PC-3 (cell line): Measurements from ENCODE around the gene MGMT. TPM values are rescaled to one million over a fixed set of nuclear protein-coding genes. Genes with fewer than 3 reads are reported as not detected.

Experiments
- ATAC-seq: fragments of 200-7000 bp; cut with Tn5 transposase; 2 replicates; pipeline ENCODE4 v1.9.1; 2020; ENCODE audit warnings: mild to moderate bottlenecking, moderate library complexity
- BruUV-seq: library from RNA; stranded (reverse); fragments of 400-500 nt; replicated peaks from 2 replicates; lab custom pipeline; 2021; lab: Mats Ljungman, UMichigan
- CTCF ChIA-PET: fragments of 300-600 bp; sonication (Branson Sonifier 250); formaldehyde crosslinking; loops from one replicate; lab custom pipeline; 2022; ENCODE audit warnings: antibody characterized with exemption; lab: Charles Lee
- POLR2A ChIA-PET: fragments of 300-600 bp; sonication (Branson Sonifier 250); formaldehyde crosslinking; loops from one replicate; lab custom pipeline; 2022; ENCODE audit warnings: antibody characterized with exemption; ENCODE audit not compliant: unreplicated experiment; lab: Charles Lee
- DNase-seq: peaks from one replicate; pipeline ENCODE4 v3.0.0-alpha.2; 2015
- H2AFZ ChIP-seq: fragments of 300-600 bp; sonication (generic); 2 replicates; pipeline ENCODE4 v1.6.0; 2016; ENCODE audit warnings: antibody characterized with exemption, low read length
- H3F3A ChIP-seq: fragments of 300-600 bp; sonication (generic); one replicate; pipeline ENCODE4 v1.6.0; 2017; ENCODE audit warnings: antibody characterized with exemption, low read length, control low read depth, mild to moderate bottlenecking; ENCODE audit not compliant: unreplicated experiment
- H3K27ac ChIP-seq: fragments of 300-600 bp; sonication (generic); 2 replicates; pipeline ENCODE4 v1.5.1; 2016; ENCODE audit warnings: mild to moderate bottlenecking, low read length
- H3K27me3 ChIP-seq: fragments of 300-600 bp; sonication (generic); 2 replicates; pipeline ENCODE4 v1.6.1; 2016; ENCODE audit warnings: low read length, mixed read lengths
- H3K36me3 ChIP-seq: fragments of 300-600 bp; sonication (generic); 2 replicates; pipeline ENCODE4 v1.6.1; 2016; ENCODE audit warnings: low read depth, mixed run types, low read length, mixed read lengths
- H3K4me1 ChIP-seq: fragments of 300-600 bp; sonication (generic); 2 replicates; pipeline ENCODE4 v1.5.1; 2016; ENCODE audit warnings: low read length; ENCODE audit not compliant: insufficient read depth
- H3K4me2 ChIP-seq: fragments of 300-600 bp; sonication (generic); 2 replicates; pipeline ENCODE4 v1.6.0; 2016; ENCODE audit warnings: low read length
- H3K4me3 ChIP-seq: fragments of 300-600 bp; sonication (generic); 2 replicates; pipeline ENCODE4 v1.5.1; 2016; ENCODE audit warnings: mild to moderate bottlenecking, low read length, mixed read lengths
- H3K79me2 ChIP-seq: fragments of 300-600 bp; sonication (generic); 2 replicates; pipeline ENCODE4 v1.6.1; 2017; ENCODE audit warnings: low read length, mixed read lengths
- H3K9ac ChIP-seq: fragments of 300-600 bp; sonication (generic); 2 replicates; pipeline ENCODE4 v1.6.0; 2016; ENCODE audit warnings: mild to moderate bottlenecking, low read length
- H3K9me2 ChIP-seq: fragments of 300-600 bp; sonication (generic); replicated peaks from 2 replicates; pipeline ENCODE4 v1.6.1; 2016; ENCODE audit warnings: mixed run types, low read length, mixed read lengths
- H3K9me3 ChIP-seq: fragments of 300-600 bp; sonication (generic); 2 replicates; pipeline ENCODE4 v1.6.1; 2016; ENCODE audit warnings: low read length, mixed read lengths
- H4K20me1 ChIP-seq: fragments of 300-600 bp; sonication (generic); 2 replicates; pipeline ENCODE4 v1.6.1; 2016; ENCODE audit warnings: low read length, mixed read lengths
- CTCF ChIP-seq: fragments of 300-600 bp; sonication (generic); conservative IDR thresholded peaks from 2 replicates; pipeline ENCODE4 v1.5.1; 2017; ENCODE audit warnings: antibody characterized with exemption, low read depth, mild to moderate bottlenecking, low read length
- EZH2 ChIP-seq: fragments of 300-600 bp; sonication (generic); IDR thresholded peaks from one replicate; pipeline ENCODE4 v1.6.1; 2017; ENCODE audit warnings: antibody characterized with exemption, mild to moderate bottlenecking, low read length; ENCODE audit not compliant: unreplicated experiment
- EZH2phosphoT487 ChIP-seq: fragments of 300-600 bp; sonication (generic); IDR thresholded peaks from 2 replicates; pipeline ENCODE4 v1.6.1; 2018; ENCODE audit warnings: mild to moderate bottlenecking, antibody characterized with exemption, low read length, borderline replicate concordance
- intact Hi-C: fragments of 100-400 bp; cut with micrococcal nuclease; formaldehyde crosslinking; loops from 2 replicates; pipeline ENCODE4 v1.9.0; 2023
- total RNA-seq: library from RNA; depleted of rRNA; stranded (reverse); fragments of >200 nt; gene quantifications from 2 replicates; pipeline ENCODE4 v1.2.3, GENCODE V29; 2014

MGMT gene
- total RNA-seq, 1 experiment from 2014 or later = 19.8 TPM

- Histone ChIP-seq H3K4me1 (no peaks in the 10 kb centered on the region), H3K36me3 (no peaks in the 10 kb centered on the region), H3F3A (no peaks in the 10 kb centered on the region), H4K20me1 (no peaks in the 10 kb centered on the region), H3K9me2 (no peaks in the 10 kb centered on the region), H3K79me2 (no peaks in the 10 kb centered on the region), H3K4me2 (no peak overlapping the region), H3K9ac (no peak overlapping the region), H3K4me3 (no peak overlapping the region), H2AFZ (no peak overlapping the region), H3K27ac (no peak overlapping the region), H3K27me3 (no peaks in the 10 kb centered on the region), H3K9me3 (no peaks in the 10 kb centered on the region)
- no peak for DNase-seq
- ATAC-seq = no peak
- ChIA-PET CTCF (no interaction called here), POLR2A (no interaction called here)
- TF ChIP-seq CTCF (no peak), EZH2phosphoT487 (no peak), EZH2 (no peak)
- BruUV-seq = no TSS peak
- intact Hi-C loops = no loop called here
These were observed 5.9 kb downstream of the MGMT start for GRCh38 chr10:129472696-129473555.

GRCh38 chr10:129474642-129475041 is 7.6 kb downstream of the MGMT start:
- no peak overlapping the region for H3K9ac ChIP-seq
- no peaks in the 10 kb centered on the region for H3K36me3 ChIP-seq
- no peak overlapping the region for H3K27ac ChIP-seq
- no peak overlapping the region for H2AFZ ChIP-seq
- no peak overlapping the region for H3K4me3 ChIP-seq
- no peaks in the 10 kb centered on the region for H3F3A ChIP-seq
- no peaks in the 10 kb centered on the region for H3K27me3 ChIP-seq
- H3K4me1 ChIP-seq = no peaks in the 10 kb centered on the region
- no peaks in the 10 kb centered on the region for H3K79me2 ChIP-seq
- no peaks in the 10 kb centered on the region for H3K9me2 ChIP-seq
- H3K4me2 ChIP-seq = no peak overlapping the region
- DNase-seq (no peak), ATAC-seq (no peak)
- ChIA-PET POLR2A (no interaction called here), CTCF (no interaction called here)
- intact Hi-C loops = no loop called here
- no peak for TF ChIP-seq EZH2
- TF ChIP-seq EZH2phosphoT487 = no peak
- no peak for TF ChIP-seq CTCF
- H3K9me3 ChIP-seq = no peaks in the 10 kb centered on the region
- no peaks in the 10 kb centered on the region for H4K20me1 ChIP-seq
- no TSS peak for BruUV-seq

- Histone ChIP-seq H3K27ac (no peak overlapping the region), H3K36me3 (no peaks in the 10 kb centered on the region)
- TF ChIP-seq EZH2 (no peak), CTCF (no peak), EZH2phosphoT487 (no peak)
These were observed 9.4 kb downstream of the MGMT start for GRCh38 chr10:129476431-129476830.

More at GRCh38 chr10:129476431-129476830, 9.4 kb downstream of the MGMT start:
- Histone ChIP-seq H3K9me2 (no peaks in the 10 kb centered on the region), H3K9ac (no peak overlapping the region), H3K4me3 (no peak overlapping the region), H3F3A (no peaks in the 10 kb centered on the region), H3K79me2 (no peaks in the 10 kb centered on the region), H3K4me1 (no peaks in the 10 kb centered on the region), H3K9me3 (no peaks in the 10 kb centered on the region), H3K27me3 (no peaks in the 10 kb centered on the region), H2AFZ (no peak overlapping the region), H4K20me1 (no peaks in the 10 kb centered on the region), H3K4me2 (no peak overlapping the region)
- POLR2A ChIA-PET = no interaction called here
- no peak for ATAC-seq
- DNase-seq = no peak
- CTCF ChIA-PET = no interaction called here
- no TSS peak for BruUV-seq
- intact Hi-C loops = no loop called here
